ENCODE data around the gene NOTCH1.

Gene NOTCH1

GRCh38 chr9:136531186-136531903, 14.5 kb downstream of the NOTCH1 start:
- no peak for DNase-seq

- DNase-seq, result no peak
Measured at GRCh38 chr9:136530461-136531089, 15.3 kb downstream of the NOTCH1 start.

- DNase-seq, result no peak
Measured at GRCh38 chr9:136529516-136530460, 16.1 kb downstream of the NOTCH1 start.

- no peak for DNase-seq
Measured at GRCh38 chr9:136528716-136529341, 17.0 kb downstream of the NOTCH1 start.

- no peak for DNase-seq
Measured at GRCh38 chr9:136527721-136528710, 17.8 kb downstream of the NOTCH1 start.

GRCh38 chr9:136527131-136527530, 18.7 kb downstream of the NOTCH1 start:
- DNase-seq, result no peak

GRCh38 chr9:136526625-136527066, 19.2 kb downstream of the NOTCH1 start:
- no peak for DNase-seq

- DNase-seq, result no peak
Measured at GRCh38 chr9:136525841-136526499, 19.9 kb downstream of the NOTCH1 start.

GRCh38 chr9:136525207-136525606, 20.6 kb downstream of the NOTCH1 start:
- no peak for DNase-seq

- DNase-seq, result no peak
Measured at GRCh38 chr9:136522314-136523237, 23.3 kb downstream of the NOTCH1 start.

- DNase-seq, result no peak
Measured at GRCh38 chr9:136521537-136521936, 24.3 kb downstream of the NOTCH1 start.

GRCh38 chr9:136520053-136520540, 25.8 kb downstream of the NOTCH1 start:
- no peak for DNase-seq

GRCh38 chr9:136519263-136520052, 26.4 kb downstream of the NOTCH1 start:
- DNase-seq, result no peak

GRCh38 chr9:136518623-136519022, 27.2 kb downstream of the NOTCH1 start:
- DNase-seq, result no peak

GRCh38 chr9:136517950-136518349, 27.9 kb downstream of the NOTCH1 start:
- no peak for DNase-seq

- DNase-seq, result no peak
Measured at GRCh38 chr9:136517012-136517743, 28.7 kb downstream of the NOTCH1 start.

GRCh38 chr9:136516191-136516654, 29.6 kb downstream of the NOTCH1 start:
- no peak for DNase-seq

GRCh38 chr9:136515276-136515675, 30.6 kb downstream of the NOTCH1 start:
- DNase-seq, result no peak
